Endothelial cell of hepatic sinusoid (primary cell): ENCODE data around the gene WDR88.
"Not testable (repeated sequence)": the region's sequence is repeated elsewhere in the genome, so short reads cannot be mapped to it uniquely, and the experiment has no call there.

Experiments used
- in situ Hi-C: cut with HindIII; loops from 2 replicates; pipeline ENCODE4 v1.10.0; 2017; ENCODE audit warnings: low sequenced_read_pairs

The WDR88 gene

DNA sequence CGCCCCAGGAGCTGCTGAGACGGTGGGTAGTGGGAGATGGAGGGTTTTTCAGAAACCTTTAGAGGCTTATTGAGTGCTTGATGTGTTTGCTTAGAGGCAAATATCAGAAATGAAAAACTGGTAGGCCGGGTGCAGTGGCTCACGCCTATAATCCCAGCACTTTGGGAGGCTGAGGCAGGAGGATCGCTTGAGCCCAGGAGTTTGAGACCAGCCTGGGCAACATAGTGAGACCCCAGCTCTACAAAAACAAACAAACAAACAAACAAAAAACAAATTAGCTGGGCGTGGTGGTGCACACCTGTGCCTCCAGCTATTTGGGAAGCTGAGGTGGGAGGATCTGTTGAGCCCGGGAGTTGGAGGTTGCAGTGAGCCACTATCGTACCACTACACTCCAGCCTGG, 5.2 kb upstream of the WDR88 start:
- in situ Hi-C loops = not testable (repeated sequence)

DNA sequence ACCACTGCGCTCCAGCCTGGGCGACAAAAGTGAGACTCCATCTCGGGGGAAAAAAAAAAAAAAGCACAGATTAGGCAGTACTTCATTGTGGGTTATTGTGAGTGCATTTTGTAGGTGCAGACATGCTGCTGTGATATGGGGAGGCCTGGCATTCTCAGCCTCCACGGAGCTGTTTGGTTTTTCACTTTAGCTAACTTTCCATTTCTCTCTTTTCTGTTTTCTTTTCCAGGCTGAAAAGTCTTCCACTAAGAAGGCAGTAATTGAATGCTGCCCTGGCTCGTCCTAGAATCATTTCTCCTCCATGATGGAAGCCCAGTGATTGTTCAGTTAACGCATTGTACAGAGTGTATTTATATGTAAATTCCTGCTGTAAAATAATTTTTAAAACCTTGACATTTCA, 2.0 kb upstream of the WDR88 start:
- in situ Hi-C loops = no loop called here

DNA sequence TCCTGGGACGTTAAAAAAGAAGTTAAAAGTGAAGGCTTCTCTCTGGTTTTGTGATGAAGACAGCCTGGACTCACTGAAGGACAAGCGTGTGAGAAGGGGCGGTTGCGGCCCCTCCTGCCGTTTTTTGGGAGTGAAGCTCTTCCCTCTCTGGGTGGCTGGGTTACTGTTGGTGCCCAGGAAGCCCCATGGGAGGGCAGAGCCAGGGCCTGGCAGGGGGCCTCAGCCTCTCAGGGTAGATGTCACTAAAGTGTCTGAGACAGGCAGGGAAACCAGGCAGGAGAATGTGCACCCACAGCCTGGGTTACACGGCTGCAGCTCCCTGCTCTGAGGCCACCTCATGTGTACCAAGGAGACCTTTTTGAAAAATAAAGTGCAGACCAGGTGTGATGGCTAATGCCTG, 1.5 kb upstream of the WDR88 start:
- in situ Hi-C loops = no loop called here

GRCh38 chr19:33132425-33132824, 511 bp downstream of the WDR88 start:
- in situ Hi-C loops = no loop called here

DNA sequence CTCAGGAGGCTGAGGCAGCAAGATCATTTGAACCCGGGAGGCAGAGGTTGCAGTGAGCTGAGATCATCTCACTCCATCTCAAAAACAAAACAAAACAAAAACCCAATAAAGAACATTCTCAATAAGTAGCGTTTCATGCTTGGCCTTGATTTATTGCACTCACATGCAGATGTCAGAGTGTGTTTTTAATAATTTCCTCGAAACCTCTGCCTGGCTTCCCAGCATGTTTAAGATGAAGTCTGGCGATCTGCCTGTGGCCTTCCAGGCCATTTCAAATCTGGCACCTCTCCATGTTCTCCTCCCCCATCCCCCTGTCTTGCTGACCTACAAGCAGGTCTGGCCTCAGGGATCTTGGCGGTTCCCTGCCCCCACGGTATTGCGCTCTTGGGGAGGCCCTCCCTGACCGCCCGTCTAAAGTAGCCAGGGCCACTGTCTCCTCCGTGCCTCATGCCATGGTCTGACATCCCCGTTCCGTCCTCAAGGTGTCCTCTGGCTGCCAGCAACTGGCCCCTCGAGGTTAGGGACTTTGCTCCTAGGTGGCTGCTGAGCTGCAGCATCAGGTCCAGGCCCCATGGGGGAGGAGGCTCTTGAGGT, 1.6 kb downstream of the WDR88 start:
- in situ Hi-C loops = no loop called here

- in situ Hi-C loops = loop anchor here (5.0 kb wide), 1 partner anchor 43 kb away; no protein-coding TSS in a partner anchor
Observed at GRCh38 chr19:33134571-33135041, 2.7 kb downstream of the WDR88 start.

- in situ Hi-C loops = loop anchor here (5.0 kb wide), 1 partner anchor 38 kb away; no protein-coding TSS in a partner anchor
Observed at GRCh38 chr19:33139165-33139564, 7.3 kb downstream of the WDR88 start.

- in situ Hi-C loops = no loop called here
Observed at GRCh38 chr19:33143897-33144405, 12.0 kb downstream of the WDR88 start.

GRCh38 chr19:33146209-33146608, 14.3 kb downstream of the WDR88 start:
- in situ Hi-C loops = no loop called here

DNA sequence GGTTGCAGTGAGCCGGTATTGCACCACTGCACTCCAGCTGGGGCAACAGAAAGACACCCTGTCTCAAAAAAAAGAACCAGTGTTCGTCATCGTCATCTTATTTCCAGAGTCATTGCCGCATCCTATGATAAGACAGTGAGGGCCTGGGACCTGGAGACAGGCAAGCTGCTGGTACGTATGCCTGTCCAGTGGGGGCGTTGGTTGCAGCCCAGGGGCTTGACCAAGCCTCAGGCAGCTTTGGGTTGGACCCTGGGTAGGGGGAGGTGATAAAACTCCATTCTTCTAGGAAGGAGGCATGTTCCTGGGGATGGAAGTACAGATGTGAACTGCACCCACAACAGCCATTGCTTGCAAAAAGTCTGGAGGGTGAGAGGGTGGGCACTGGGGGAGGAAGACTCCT, 15.6 kb downstream of the WDR88 start:
- in situ Hi-C loops = no loop called here

DNA sequence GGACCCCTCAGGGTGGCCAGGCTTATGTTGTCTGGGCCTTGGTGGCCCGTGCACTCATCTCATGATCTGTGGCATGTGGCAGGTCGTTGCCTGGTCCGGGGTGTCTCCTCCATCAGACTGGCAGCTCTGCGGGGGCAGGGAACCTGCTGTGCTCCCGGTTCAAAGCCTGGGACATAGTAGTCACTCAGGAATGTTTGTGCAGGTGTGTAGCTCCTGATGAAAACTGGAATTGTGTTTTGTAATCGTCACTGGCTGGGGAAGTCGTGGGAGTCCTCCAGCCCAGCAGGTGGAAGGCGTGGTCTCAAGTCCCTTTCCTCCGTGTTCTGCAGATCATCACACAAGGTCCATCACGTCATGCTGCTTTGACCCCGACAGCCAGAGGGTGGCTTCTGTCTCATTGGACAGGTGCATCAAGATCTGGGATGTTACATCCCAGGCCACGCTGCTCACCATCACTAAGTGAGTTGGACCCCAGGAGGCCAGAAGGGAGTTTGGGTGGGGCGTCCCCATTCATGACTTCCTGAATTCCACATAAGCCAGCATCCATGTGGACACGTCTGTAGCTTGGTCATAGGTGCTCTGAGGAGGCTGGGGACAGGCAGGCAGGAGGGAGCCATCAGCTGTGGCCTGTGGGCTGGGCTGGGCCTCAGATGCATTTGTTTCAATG, 19.1 kb downstream of the WDR88 start:
- in situ Hi-C loops = no loop called here

GRCh38 chr19:33152176-33152575, 20.3 kb downstream of the WDR88 start:
- in situ Hi-C loops = no loop called here

- in situ Hi-C loops = not testable (repeated sequence)
Observed at GRCh38 chr19:33152625-33153024, 20.7 kb downstream of the WDR88 start.

- in situ Hi-C loops = not testable (repeated sequence)
Observed at GRCh38 chr19:33154313-33154712, 22.4 kb downstream of the WDR88 start.

DNA sequence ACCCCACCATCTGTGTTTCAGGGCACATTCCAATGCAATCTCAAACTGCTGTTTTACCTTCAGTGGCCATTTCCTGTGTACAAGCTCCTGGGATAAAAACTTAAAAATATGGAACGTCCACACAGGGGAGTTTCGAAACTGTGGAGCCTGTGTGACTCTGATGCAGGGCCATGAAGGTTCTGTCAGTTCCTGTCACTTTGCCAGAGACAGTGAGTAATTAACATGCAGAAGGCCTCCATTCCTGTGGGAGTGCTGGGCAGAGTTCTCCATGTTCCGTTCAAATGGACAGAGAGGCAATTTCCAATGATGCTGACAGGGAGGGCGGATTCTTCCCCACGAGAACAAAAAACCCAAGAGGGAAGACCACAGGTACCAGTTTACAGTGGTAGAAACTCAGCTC, 24.4 kb downstream of the WDR88 start:
- in situ Hi-C loops = no loop called here

DNA sequence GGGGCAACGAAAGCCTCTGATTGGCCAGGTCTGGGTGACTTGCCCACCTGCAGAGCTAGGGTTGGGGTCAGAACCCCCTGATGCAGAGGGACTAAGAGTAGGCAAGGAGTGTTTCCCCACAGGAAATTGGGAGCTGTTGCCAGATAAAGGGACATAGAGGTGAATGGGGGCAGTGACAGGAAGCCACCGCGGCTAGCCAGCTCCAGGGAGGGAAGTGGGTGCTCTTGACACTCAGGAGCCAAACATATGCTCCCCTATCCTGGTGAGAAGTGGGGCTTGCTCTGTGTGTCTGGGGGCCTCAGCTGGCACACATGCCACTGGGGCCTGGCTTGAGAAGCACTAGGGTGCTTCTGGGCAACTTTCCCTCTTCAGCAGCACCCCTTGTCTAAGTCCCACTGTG, 26.0 kb downstream of the WDR88 start:
- in situ Hi-C loops = no loop called here

GRCh38 chr19:33158365-33158764, 26.5 kb downstream of the WDR88 start:
- in situ Hi-C loops = no loop called here

DNA sequence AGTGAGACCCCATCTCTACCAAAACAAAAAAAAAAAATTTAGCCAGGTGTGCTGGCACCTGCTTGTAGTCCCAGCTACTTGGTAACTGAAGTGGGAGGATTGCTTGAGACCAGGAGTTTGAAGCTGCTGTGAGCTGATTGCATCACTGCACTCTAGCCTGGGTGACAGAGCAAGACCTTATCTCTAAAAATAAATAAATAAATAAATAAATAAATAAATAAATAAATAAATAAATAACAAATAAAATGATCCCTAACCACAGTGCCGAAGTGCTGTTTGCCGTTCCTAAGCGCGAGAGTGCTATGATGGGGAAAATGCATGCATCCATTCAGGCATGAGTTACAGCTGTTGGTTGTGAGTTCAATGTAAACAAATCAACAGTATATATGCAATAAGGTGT, 27.2 kb downstream of the WDR88 start:
- in situ Hi-C loops = no loop called here

- in situ Hi-C loops = loop anchor here (10.0 kb wide), 1 partner anchor 565 kb away; no protein-coding TSS in a partner anchor
Observed at GRCh38 chr19:33159893-33160292, 28.0 kb downstream of the WDR88 start.

- in situ Hi-C loops = loop anchor here (10.0 kb wide), 1 partner anchor 564 kb away; no protein-coding TSS in a partner anchor
Observed at GRCh38 chr19:33161201-33161600, 29.3 kb downstream of the WDR88 start.

GRCh38 chr19:33163481-33163880, 31.6 kb downstream of the WDR88 start:
- in situ Hi-C loops = loop anchor here (10.0 kb wide), 1 partner anchor 561 kb away; no protein-coding TSS in a partner anchor

- in situ Hi-C loops = loop anchor here (10.0 kb wide), 1 partner anchor 559 kb away; no protein-coding TSS in a partner anchor
Observed at GRCh38 chr19:33166037-33166436, 34.1 kb downstream of the WDR88 start.
